GM23248 (cell line): ENCODE data around the gene TRA2A.

ENCODE experiments used
- EZH2 ChIP-seq: fragments of 200-600 bp; sonication (generic); IDR thresholded peaks from 2 replicates; pipeline ENCODE4 v1.6.1; 2018; ENCODE audit warnings: antibody characterized with exemption, mild to moderate bottlenecking; ENCODE audit not compliant: insufficient read depth, poor library complexity, severe bottlenecking
- EZH2phosphoT487 ChIP-seq: fragments of 200-600 bp; sonication (generic); IDR thresholded peaks from 2 replicates; pipeline ENCODE4 v1.6.1; 2018; ENCODE audit warnings: antibody characterized with exemption, moderate library complexity, mild to moderate bottlenecking, low read depth; ENCODE audit not compliant: insufficient read depth

DNA sequence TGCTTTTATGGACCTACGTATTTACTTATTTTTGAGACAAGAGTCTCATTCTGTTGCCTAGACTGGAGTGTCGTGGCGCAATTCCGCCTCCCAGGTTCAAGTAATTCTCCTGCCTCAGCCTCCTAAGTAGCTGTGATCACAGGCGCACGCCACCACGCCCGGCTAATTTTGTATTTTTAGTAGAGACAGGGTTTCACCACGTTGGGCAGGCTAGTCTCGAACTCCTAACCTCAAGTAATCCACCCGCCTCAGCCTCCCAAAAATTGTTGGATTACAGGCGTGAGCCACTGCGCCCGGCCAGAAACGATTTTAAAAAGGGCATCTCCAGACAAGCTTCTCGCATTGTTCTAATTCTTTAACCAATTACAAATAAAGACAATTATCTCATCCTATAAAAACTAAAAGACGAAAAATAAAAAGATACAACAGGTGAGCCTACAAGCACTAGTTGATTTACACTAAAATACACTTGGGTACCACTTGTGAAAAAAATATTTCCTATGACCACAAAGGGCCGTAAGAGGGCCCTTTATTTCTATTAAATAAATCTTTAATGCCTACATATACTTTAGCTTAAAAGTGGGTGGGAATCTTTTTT, 2.4 kb downstream of the TRA2A start:
- TF ChIP-seq EZH2 (no peak), EZH2phosphoT487 (no peak)
